AG09319 (cell line): ENCODE measurements around the gene POU6F1.

Experiments used
- DNase-seq: peaks from one replicate; pipeline ENCODE4 v3.0.0-alpha.2; 2010; ENCODE audit warnings: low read depth; ENCODE audit errors: extremely low read depth
- TF ChIP-seq, protein P1 (sequence below): IDR thresholded peaks from 2 replicates; pipeline ENCODE4 v1.5.1; 2011; ENCODE audit warnings: low read depth, mild to moderate bottlenecking, inconsistent platforms, low read length, moderate library complexity

Gene POU6F1

DNA sequence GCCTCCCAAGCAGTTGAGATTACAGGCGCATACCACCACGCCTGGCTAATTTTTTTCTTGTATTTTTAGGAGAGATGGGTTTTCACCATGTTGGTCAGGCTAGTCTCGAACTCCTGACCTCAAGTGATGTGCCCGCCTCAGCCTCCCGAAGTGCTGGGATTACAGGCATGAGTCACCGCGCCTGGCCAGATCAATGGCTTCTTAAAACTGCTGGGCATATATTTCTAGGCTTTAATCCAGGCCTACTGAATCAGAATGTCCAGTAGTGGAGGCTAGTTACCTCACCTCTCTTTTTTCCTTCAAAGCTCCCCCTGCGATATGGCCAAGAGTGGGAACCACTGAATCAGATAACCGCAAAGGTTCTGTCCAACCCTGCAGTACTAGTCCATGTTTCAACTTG lies 17.1 kb downstream of the POU6F1 start:
- DNase-seq = no peak
- TF ChIP-seq, protein P1, sequence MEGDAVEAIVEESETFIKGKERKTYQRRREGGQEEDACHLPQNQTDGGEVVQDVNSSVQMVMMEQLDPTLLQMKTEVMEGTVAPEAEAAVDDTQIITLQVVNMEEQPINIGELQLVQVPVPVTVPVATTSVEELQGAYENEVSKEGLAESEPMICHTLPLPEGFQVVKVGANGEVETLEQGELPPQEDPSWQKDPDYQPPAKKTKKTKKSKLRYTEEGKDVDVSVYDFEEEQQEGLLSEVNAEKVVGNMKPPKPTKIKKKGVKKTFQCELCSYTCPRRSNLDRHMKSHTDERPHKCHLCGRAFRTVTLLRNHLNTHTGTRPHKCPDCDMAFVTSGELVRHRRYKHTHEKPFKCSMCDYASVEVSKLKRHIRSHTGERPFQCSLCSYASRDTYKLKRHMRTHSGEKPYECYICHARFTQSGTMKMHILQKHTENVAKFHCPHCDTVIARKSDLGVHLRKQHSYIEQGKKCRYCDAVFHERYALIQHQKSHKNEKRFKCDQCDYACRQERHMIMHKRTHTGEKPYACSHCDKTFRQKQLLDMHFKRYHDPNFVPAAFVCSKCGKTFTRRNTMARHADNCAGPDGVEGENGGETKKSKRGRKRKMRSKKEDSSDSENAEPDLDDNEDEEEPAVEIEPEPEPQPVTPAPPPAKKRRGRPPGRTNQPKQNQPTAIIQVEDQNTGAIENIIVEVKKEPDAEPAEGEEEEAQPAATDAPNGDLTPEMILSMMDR = no peak

DNA sequence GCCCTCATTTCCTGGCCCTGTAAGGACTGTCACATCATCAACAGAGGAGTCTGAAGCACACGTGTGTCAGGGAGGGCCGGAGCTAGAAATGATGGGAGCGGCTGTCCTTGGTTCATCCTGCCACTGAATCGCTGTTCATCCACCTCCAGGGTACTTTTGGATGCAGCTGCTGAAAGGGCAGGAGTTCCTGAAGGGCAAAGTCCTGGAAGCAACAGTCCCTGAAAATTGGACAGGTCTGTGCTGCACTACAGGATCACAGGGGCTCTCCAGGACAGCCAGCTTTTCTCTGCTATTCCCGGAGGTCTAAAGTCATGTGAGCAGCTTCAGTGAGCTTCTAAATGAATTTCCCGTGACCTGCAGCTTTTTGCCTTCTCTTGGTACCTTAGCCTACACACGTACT lies 17.7 kb downstream of the POU6F1 start:
- TF ChIP-seq, protein P1 = no peak
- DNase-seq = no peak

GRCh38 chr12:51199366-51199945 lies 18.4 kb downstream of the POU6F1 start:
- no peak for DNase-seq
- TF ChIP-seq, protein P1 = no peak

DNA sequence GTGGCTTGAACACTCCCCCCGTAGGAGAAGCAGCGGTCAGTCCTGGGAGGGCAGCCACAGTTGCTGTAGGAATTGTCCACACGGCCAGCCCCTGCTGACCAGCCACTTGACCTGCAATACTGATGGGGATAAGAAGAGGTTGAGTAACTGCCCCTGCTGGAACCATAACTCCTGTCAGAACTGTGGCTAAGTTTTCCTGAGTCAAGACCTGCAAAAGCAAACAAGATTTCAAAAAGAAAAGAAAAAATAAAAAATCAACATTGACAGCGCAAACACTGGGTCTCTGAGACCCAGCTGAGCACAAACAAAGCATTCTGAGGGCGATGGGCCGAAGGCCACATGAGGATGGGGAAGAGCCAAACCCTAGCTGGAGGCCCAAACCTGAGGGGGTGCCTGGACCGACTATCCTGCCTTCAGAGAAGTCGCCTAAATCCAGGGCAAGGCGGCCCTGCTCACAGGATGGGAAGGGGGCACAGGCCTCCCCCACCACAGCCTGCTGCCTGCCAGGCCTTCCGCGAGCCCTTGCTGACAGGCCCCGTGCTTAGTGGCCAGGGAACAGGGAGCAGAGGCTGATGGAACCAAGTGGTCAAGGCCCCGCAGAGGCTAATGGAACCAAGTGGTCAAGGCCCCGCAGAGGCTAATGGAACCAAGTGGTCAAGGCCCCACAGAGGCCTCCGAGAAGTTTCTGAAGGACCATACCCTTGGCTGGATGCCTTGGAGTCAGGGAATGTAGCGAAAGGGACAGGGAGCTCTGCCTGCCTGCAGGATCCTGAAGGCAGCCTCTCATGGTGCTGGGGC lies 19.1 kb downstream of the POU6F1 start:
- TF ChIP-seq, protein P1 = no peak
- no peak for DNase-seq

GRCh38 chr12:51197736-51198567 lies 19.9 kb downstream of the POU6F1 start:
- TF ChIP-seq, protein P1 = no peak
- DNase-seq = no peak

DNA sequence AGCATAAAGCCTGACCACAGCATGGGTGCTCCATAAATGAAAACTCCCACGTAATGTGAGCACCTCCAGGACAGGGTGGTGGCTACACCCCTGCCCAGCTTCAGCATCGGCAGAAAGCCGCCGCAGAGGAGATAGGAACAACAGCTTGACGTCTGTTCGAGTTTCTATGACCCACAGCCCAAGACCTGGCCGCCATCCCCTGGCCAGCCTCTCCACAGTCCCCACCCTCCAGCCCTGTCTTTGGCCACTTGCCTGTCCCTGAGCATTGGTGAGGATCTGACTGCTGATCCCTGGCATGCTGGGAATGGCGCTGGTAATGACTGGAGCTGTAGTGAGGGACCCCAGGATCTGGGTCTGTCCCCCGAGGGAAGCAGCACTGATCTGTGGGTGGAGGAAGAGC lies 21.3 kb downstream of the POU6F1 start:
- no peak for DNase-seq
- TF ChIP-seq, protein P1 = no peak

- DNase-seq = no peak
- TF ChIP-seq, protein P1 = no peak
Measured at GRCh38 chr12:51195841-51196240, 22.0 kb downstream of the POU6F1 start.
